DMS53 treated with DMSO at 0.1 percent for 48 hours (cell line): ENCODE measurements around the gene CRYBG1.
"Not testable (repeated sequence)": the region's sequence is repeated elsewhere in the genome, so short reads cannot be mapped to it uniquely, and the experiment has no call there.

ENCODE experiments used
- DNase-seq: peaks from one replicate; lab custom pipeline; 2025; ENCODE audit not compliant: unreplicated experiment; lab: John Stamatoyannopoulos, UW

Gene CRYBG1

DNA sequence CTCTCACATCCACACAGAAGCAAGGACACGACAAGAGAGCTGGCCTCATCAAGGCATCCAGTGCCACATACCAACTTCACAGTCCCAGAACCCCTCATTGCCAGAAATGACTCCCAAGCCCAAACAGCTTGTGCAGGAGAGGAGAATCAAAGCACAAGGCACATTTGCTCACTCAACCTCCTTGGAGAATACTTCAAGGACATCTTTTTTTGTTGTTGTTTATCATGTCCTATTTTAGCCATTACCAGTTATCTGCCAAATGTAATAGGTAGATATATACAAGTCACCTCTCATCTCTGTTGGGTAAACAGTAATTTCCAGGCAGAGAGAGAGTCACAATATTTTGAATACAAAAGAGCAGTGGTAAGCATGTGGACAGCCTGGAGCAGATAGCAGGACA is 221.0 kb downstream of the CRYBG1 start:
- DNase-seq = no peak

DNA sequence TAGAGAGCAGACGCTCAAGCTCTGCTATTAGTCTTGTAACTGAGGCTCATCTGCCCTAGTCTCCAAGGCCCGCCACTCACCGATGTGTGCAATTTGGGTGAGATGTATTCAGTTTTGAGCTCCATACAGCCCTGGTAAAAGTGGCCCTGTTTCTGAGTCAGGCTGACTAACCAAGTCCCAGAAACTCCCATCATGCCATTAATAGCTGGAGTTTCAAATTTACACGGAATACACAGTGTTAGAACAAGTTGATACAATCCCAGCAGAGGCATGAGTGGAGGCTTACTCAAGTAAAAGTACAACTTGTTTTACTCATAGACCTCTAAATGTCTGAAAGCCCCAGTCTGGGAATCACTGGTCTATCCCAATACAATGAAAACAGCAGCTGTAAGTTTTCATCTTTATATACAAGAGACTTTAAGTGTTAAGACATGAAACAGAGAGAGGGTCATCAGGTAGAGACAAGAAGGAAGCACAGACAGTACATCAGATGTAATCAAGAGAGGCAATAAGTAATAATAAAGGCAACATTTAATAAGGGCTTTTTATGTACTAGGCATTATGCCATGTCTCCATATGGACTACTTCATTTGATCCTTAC is 226.4 kb downstream of the CRYBG1 start:
- no peak for DNase-seq

DNA sequence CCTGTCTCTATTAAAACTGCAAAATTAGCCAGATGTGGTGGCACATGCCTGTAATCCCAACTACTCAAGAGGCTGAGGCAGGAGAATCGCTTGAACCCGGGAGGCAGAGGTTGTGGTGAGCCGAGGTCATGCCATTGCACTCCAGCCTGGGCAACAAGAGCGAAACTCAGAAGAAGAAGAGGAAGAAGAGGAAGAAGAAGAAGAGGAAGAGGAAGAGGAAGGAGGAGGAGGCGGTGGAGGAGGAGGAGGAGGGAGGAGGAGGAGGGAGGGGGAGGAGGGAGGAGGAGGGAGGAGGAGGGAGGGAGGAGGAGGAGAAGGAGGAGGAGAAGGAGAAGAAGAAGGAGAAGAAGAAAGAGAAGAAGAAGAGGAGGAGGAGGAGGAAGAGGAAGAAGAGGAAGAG is 228.4 kb downstream of the CRYBG1 start:
- DNase-seq = not testable (repeated sequence)

DNA sequence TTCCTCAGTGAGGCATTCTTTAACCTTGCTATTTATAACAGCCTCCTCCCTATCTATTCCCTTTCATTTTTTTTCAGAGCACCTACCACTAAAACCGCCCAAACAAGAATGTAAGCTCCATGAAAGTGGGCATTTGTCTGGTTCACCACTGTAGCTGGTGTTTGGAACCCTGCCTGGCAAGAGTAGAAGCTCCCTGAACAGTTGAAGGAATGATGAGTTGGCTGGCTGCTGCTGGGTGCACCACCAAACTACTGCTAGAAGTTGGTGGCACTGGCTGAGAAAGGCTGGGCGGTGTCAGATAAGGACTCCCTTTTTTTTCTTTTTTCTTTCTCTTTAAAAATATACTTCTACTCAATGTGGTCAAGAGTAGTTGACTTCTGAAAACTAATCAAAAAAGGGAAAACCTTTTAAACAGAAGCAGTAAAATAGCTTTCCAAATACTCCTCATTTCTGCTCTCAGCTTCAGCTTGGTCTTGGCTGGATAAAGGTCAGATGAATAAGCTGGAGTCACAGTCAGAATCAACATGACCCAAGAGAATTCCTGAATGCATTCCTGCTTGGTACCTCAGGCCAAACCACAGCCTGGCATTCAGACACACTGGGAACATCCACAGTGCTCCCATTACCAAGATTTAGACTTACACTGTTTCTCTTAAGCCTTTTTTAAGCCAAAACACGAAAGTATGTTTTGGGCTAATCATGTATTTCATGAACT is 230.8 kb downstream of the CRYBG1 start:
- DNase-seq = no peak

DNA sequence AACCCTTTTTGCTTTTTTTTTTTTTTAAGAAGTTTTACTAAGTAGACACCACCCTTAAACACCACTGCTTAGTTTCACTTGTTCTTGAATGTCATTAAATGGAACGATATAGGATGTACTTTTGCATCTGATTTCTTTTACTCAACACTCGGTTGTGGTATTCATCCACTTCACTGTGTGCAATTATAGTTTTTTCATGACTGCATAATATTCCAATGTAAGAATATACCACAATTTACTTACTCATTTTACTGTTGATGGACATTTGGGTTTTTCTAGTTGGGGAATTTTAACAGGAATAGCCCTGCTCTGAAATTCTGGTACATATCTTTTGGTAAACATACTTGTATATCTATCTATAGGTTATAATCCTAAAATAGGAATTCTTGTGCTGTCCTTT is 238.9 kb downstream of the CRYBG1 start:
- DNase-seq = no peak

DNA sequence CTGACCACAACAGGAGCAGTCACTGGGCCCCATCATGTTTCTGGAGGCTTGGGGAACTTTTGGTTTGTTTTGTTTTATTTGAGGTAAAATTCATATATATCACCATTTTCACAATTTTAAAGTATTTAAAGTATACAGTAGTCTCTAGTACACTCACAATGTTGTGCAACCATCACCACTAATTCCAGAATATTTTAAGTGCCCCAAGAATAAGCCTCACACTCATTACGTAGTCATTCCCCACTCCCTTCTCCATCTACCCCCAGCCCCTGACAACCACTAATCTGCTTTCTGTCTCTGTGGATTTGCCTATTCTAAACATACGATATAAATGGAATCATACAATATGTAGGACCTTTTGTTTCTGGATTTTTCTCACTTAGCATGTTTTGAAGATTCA is 239.8 kb downstream of the CRYBG1 start:
- no peak for DNase-seq

DNA sequence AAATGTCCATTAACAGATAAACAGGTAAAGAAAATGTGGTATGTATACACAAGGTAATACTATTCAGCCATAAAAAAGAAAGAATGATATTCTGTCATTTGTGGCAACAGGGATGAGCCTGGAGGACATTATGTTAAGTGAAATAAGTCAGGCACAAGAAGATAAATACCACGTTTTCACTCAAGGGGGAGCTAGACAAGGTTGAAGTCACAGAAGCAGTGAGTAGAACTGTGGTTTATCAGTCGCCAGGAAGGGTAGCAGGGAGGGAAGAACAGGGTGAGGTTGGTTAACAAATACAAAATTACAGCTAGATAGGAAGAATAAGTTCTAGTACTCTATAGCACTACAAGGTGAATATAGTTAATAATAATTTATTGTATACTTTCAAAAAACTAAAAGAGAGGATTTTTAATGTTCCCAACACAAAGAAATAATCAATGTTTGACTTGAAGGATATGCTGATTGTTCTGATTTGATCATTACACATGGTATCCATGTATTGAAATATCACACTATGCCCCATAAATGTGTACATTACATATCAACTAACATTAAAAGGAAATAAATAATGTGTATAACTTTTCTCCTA is 247.7 kb downstream of the CRYBG1 start:
- peak; percentile 36 for DNase-seq

DNA sequence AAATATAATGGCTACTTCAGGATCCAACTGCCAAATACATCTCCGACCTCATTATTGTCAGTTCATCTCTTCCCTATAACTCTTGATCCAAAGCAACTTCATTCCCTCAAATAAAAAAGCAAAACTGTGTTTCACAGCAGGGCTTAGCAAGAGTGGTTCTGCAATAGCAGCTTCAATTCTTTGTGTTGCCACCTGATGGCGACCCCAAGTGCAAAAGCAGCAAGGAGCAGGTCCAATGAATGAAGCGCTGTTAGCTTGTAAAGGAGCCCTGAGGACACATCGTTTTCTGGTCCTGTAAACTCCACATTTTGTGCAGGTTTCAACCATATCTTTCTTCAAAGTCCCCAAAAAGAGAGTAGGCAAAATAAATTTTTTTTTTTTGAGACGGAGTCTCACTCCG is 249.2 kb downstream of the CRYBG1 start:
- peak; percentile 6 for DNase-seq

DNA sequence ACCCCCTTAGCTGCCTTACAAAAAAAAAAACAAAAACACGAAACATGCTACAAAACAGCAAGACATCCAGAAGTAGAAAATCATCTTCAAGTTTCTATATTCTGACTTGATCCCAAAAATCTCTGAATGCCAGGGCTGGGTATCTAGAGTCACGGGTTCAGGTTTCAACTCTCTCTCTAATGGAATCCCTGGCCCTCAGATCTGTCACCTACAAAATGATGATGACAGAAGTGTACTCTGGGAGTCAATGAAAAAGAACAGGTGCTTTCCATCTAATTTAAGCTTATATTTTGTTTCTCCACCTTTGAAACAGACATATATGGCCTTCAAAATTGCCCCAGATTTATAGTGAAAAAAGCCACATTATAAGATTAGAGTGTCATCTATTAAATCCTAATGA is 250.5 kb downstream of the CRYBG1 start:
- no peak for DNase-seq

DNA sequence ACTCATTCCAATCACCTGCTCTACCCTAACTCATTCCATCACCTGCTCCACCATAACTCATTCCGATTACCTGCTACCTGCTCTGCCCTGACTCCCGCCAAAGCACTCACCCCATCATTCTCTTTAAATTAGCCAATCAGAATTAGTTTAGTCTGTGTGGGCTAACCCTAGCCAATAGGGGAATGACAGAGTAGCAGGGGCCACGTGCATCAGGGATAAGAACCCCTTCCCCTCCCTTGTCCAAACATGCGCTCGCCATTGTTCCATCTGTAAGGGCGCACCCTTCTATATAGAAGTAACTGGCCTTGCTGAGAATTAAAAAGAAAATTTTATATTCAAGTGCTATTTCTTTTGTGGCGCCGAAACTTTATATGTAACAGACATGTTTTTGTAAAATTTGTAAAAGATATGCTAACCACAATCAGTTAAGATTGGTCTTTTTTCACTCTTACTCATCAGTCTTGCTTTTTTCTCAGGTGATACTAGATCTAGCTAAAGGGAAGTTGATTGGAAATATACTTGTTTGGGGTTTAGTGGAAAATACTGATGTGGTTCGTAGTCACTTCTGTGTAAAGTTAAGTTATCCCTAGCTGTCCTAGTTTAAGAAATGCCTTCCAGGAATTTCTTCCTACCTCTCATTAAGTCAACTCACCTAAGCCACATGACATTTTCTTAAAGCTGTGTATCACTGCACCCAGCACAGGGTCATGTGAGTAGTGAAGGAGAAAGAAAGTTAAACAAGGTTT is 252.3 kb downstream of the CRYBG1 start:
- DNase-seq = no peak

DNA sequence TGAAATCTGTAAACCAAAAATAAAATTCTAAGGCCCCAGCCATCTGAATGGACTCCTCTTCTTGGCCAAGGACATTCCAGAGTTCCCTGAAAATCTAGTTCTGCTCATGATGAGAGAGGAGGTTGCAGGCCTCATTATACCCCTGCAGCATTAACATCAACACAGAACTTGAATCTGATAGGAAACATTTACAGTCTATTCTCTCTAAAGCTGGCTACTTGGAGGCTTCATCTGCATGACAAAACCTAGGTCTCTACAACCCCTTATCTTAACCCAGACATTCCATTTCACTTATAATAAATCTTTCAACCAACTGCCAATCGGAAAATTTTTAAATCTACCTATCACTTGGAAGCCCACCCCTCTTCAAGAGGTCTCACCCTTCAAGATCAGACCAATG is 253.1 kb downstream of the CRYBG1 start:
- DNase-seq = no peak

DNA sequence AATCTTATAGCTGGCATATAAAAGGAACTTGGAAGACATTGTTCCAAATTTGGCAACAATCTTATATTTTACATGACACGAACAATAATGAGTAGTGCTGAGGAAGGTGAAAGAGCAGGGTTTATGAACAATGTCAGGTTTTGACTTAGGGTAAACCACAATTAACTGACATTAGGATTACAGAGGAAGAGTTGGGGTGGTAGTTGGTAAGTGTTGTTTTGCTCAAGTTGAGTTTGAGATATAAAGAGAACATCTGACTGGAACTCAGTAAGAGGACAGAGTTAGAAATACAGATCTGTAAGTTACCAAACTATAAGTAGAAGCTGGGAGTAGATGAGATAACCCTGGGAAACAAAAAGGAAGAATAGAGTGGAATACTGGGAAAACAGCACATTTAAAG is 253.6 kb downstream of the CRYBG1 start:
- DNase-seq = no peak

DNA sequence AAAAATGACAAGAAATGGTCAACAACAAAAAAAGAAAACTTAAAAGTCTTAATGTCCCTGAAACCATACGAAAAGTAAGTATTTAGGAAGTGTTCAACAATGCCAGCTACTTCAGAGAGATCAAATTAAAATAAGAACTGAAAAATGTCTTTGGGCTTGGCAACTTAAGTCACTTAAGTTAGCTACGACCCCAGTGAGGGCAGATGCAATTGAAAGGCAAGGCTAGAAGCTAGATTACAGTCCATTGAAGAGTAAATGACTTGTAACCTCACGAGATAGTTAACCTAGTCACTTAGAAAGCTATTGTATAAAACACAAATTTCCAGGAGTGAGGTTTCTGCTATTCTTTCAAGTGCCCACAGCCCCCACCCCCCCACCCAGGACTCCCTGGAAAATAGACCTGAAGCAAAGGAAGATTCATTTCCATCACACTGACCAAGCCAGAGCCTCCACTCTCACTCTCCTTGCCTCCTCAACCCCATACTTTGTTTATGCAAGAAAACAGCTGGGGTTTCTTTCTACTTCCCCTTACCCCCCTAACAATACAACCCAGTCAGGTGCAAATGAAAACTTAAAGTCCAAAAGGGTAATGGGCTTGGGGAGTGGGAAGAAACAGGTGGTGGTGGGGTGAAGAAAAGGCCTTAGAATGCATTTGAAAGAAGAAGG is 254.2 kb downstream of the CRYBG1 start:
- no peak for DNase-seq

DNA sequence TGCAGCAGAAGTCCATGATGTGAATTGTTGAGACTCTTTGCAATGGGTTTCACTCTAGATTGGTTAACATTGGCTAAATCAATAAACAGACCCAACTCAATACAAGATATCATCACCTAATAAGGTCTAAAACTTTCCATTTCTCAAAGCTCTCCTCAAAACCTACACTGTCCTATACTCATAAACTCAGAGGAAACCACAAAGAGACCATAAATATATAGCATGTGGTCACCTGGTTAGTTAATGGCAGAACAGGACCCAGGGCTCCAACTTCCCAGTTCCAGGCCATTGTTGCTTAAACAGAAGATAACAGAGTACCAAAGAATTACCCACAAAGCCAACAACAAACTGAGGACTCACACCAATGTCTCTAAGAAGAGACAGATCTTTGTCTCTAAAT is 256.8 kb downstream of the CRYBG1 start:
- no peak for DNase-seq

DNA sequence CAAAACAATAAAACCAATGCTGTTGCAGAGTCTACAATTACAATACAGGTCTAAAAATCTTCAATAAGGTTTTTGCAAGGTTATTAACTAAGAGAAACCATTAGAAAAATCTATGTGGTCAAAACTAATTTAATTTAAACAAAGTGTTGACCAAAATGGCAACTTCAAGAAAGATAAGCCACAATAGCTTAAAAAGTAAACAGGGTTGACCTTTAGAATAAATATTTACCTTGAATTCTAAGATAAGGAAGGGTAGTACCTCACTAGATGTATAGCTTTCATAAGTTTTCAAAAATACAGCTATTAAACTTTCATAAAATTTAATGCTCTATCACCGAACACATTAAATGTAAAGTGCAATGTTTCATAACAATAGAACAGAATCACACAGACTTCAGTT is 257.3 kb downstream of the CRYBG1 start:
- no peak for DNase-seq

DNA sequence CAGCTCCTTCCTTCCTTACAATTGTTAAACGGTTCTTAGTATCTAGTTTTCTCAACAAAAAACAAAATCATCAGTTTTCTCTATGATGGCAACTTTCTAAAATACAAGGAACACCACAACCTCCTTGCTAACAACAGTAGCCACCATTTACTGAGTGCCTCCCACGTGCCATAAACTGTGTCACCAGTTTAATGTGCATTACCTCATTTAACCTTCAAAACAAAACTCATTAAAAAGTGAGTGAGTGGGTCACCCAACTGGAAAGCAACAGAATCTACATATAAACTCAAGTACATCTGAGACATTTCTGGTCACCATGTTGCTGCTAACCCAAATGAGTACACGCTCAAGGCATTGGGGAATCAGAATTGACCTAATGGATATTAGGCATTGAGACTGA is 257.8 kb downstream of the CRYBG1 start:
- no peak for DNase-seq

DNA sequence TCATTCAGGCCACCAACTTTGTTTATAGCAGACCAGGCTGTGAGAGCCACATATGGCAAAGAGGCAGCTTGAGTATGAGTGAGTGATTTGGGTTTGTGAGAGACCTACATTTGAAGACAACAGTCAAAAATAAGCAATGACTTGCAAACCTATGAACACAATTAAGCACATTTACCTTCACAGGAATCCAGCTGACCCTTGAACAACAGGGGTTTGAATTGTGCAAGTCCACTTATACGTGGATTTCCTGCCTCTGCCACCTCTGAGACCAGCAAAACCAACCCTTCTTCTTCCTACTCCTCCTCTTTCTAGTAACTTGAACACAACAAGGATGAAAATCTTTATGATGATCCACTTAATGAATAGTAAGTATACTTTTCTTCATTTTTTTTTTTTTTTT is 258.7 kb downstream of the CRYBG1 start:
- no peak for DNase-seq

DNA sequence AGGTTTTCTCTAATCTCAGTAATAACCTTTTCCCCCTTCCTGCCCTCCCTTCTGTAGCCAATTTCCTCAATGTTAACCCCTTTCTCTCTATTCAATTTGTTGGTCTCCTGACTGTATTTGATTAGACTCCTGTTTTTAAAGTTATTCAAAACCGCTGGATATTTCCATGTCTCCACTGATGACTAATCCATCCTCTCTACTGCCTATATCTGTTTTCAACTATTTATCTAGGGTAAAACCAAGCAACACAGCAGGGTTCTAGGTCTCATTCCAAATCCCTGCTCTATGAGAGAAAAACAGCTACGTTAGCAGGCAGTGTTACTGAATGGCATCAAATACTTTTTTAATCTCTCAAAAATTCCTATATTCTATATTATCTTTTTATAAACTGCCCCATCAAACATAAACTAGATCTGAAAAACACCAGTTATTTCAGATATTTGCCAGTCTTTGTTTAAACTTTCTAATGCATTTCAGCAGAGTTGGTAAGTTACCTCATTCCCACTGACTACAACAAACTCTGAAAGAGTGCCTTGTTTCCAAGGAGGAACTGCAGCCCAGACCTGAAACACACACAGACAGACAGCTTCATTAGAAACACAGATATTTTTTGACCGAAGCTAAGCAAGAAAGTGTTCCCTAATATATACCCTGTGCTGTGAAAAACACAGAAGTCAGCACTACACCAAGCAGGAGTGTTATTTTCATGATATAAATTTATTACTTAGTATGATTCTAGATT is 260.6 kb downstream of the CRYBG1 start:
- no peak for DNase-seq
